ENCODE data around the gene METTL14.

Gene METTL14

DNA sequence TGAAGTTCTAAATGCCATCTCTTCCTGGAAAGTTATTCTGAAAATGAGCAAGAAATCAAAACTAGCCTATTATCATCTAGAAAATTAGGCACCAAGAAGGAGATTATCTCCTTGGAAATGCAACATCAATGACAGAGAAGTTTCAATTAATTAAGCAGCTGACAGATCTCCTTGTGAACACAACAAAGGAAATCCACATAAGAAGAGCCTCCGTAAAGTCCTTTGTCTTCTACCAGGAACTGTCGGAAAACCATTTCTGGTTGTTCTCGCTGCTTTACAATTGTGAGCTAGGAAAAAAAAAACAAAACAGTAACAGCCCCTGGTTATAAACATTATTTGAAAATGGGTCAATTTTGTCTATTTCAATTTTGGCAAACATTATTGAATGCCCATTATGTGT lies 38.2 kb downstream of the METTL14 start:
- H3K4ac ChIP-seq (ENCODE audit: low read depth, low read length) = no peak overlapping the region
- H2BK12ac ChIP-seq (ENCODE audit: low read length) = no peak overlapping the region
- no peak overlapping the region for H3K23ac ChIP-seq (ENCODE audit: low read length)
- no peak overlapping the region for H3K9ac ChIP-seq (ENCODE audit: low read length)
- no peaks in the 10 kb centered on the region for H3K79me2 ChIP-seq (ENCODE audit: control insufficient read depth, insufficient read depth, low read length, poor library complexity)
- H2BK5ac ChIP-seq (ENCODE audit: low read depth, low read length, poor library complexity) = no peak overlapping the region
- no peak overlapping the region for H2AK5ac ChIP-seq (ENCODE audit: low read length)
- H3K36me3 ChIP-seq (ENCODE audit: control insufficient read depth in 1 of 2, insufficient read depth in 2 of 2, low read length in 2 of 2) = peaks cover 5 to 41% of the 10 kb centered on the region in 2 experiments
- H4K8ac ChIP-seq (ENCODE audit: low read depth, low read length) = no peak overlapping the region
- H4K12ac ChIP-seq (ENCODE audit: low read depth, low read length) = no peak overlapping the region
- peaks cover 2% of the 10 kb centered on the region for H3K9me3 ChIP-seq (ENCODE audit: insufficient read depth, low read depth, low read length)
- no CpG with 5 or more reads among the region's 3 CpGs for WGBS (ENCODE audit: extremely low coverage, insufficient coverage, insufficient read length)
- no peak overlapping the region for H3K4me3 ChIP-seq (ENCODE audit: low read depth, low read length)
- H2BK120ac ChIP-seq (ENCODE audit: insufficient read depth, low read length, poor library complexity) = no peak overlapping the region
- no peak overlapping the region for H4K91ac ChIP-seq (ENCODE audit: low read depth, low read length)
- no peaks in the 10 kb centered on the region for H3K79me1 ChIP-seq (ENCODE audit: low read length)
- H3K4me2 ChIP-seq (ENCODE audit: low read length) = no peak overlapping the region
- H3K4me1 ChIP-seq (ENCODE audit: control insufficient read depth in 1 of 2, insufficient read depth in 2 of 2, low read length in 2 of 2) = no peaks in the 10 kb centered on the region
- no peak overlapping the region for H3K14ac ChIP-seq (ENCODE audit: low read length)
- H3K27me3 ChIP-seq (ENCODE audit: insufficient read depth, low read length) = no peaks in the 10 kb centered on the region
- no peak overlapping the region for H2AFZ ChIP-seq (ENCODE audit: insufficient read depth, low read length, poor library complexity)
- no peak overlapping the region for H3K27ac ChIP-seq (ENCODE audit: low read depth, low read length)
- no peak for DNase-seq
- no peak overlapping the region for H3K18ac ChIP-seq (ENCODE audit: low read length)

DNA sequence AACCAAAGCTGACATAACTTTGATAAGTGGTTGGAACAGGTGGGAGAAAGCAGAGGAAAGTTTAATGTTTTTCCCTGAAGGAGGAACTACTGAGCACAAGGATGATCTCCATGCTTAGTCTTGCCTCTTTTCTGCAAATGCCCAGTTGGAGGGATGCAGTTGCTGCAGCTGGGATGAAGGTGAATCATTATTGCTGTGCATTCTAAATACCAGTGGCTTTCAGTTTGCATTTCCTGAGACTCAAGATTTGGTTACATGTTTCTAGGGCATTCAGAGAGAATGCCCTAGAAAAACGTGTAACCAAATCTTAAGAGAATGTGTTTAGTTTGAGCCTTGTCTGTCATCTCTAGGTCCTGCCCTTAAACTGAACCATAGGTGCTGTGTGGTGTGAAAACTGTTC lies 42.2 kb downstream of the METTL14 start:
- H4K8ac ChIP-seq (ENCODE audit: low read depth, low read length) = no peak overlapping the region
- no peak overlapping the region for H4K91ac ChIP-seq (ENCODE audit: low read depth, low read length)
- no peak overlapping the region for H2AFZ ChIP-seq (ENCODE audit: insufficient read depth, low read length, poor library complexity)
- no peak overlapping the region for H3K9ac ChIP-seq (ENCODE audit: low read length)
- no peak overlapping the region for H3K4ac ChIP-seq (ENCODE audit: low read depth, low read length)
- H2BK5ac ChIP-seq (ENCODE audit: low read depth, low read length, poor library complexity) = no peak overlapping the region
- no peak overlapping the region for H3K14ac ChIP-seq (ENCODE audit: low read length)
- WGBS (ENCODE audit: extremely low coverage, insufficient coverage, insufficient read length) = no CpG with 5 or more reads among the region's 1 CpG
- no peaks in the 10 kb centered on the region for H3K79me2 ChIP-seq (ENCODE audit: control insufficient read depth, insufficient read depth, low read length, poor library complexity)
- H3K4me1 ChIP-seq (ENCODE audit: control insufficient read depth in 1 of 2, insufficient read depth in 2 of 2, low read length in 2 of 2) = no peaks in the 10 kb centered on the region
- no peak overlapping the region for H3K4me3 ChIP-seq (ENCODE audit: low read depth, low read length)
- H3K18ac ChIP-seq (ENCODE audit: low read length) = no peak overlapping the region
- no peak overlapping the region for H2BK120ac ChIP-seq (ENCODE audit: insufficient read depth, low read length, poor library complexity)
- H3K36me3 ChIP-seq (ENCODE audit: control insufficient read depth in 1 of 2, insufficient read depth in 2 of 2, low read length in 2 of 2) = peaks cover 12 to 51% of the 10 kb centered on the region in 2 experiments
- no peak overlapping the region for H3K23ac ChIP-seq (ENCODE audit: low read length)
- H3K9me3 ChIP-seq (ENCODE audit: insufficient read depth, low read depth, low read length) = no peaks in the 10 kb centered on the region
- H3K79me1 ChIP-seq (ENCODE audit: low read length) = no peaks in the 10 kb centered on the region
- no peaks in the 10 kb centered on the region for H3K27me3 ChIP-seq (ENCODE audit: insufficient read depth, low read length)
- H2BK12ac ChIP-seq (ENCODE audit: low read length) = no peak overlapping the region
- no peak overlapping the region for H4K12ac ChIP-seq (ENCODE audit: low read depth, low read length)
- no peak overlapping the region for H2AK5ac ChIP-seq (ENCODE audit: low read length)
- H3K27ac ChIP-seq (ENCODE audit: low read depth, low read length) = no peak overlapping the region
- H3K4me2 ChIP-seq (ENCODE audit: low read length) = no peak overlapping the region
- no peak for DNase-seq

DNA sequence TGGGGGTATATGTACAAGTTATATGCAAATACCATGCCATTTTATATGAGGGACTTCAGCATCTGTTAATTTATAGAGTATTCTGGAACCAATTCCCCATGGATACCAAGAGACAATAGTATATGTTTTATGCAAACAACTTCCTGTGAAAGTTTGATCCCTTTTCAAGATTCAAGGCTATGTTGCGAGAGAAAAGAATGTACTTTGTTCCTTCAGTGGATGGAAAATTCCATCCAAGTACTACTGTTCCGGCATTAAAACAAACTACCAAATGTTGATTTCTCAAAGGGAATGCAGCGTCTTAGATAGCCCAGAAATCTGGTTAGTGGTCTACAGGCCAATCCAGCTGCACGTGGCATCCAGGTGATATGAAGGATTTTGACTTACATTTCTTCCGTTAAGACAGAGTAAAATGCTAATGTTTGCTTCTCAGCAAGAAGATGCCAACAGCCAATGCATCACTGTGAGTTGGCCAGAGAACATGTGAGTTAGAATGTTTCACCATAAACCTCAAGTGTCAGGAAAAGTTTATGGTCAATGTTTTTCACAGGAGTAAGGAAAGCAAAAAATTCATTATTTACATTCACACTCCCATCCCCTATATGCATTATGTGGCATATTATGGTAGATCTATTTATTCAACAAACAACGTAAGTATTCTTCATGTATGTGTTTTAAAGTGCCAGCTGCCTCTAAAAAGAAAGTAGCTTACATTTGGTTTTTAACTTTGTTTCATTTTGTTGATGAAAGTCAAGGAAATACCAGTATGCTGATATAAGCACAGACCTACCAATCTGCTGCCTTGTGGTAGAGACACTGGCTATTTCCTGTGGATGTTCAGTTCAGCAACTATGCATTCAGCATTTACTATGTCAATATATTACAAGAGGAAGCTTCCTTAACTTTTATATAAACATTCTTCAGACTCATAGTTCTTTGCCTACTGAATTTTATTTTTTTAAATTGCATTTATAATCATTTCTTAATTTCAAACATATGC lies 44.4 kb downstream of the METTL14 start:
- no peak overlapping the region for H3K18ac ChIP-seq (ENCODE audit: low read length)
- no peak overlapping the region for H3K14ac ChIP-seq (ENCODE audit: low read length)
- H3K36me3 ChIP-seq (ENCODE audit: control insufficient read depth in 1 of 2, insufficient read depth in 2 of 2, low read length in 2 of 2) = peaks cover 18 to 52% of the 10 kb centered on the region in 2 experiments
- no peak for DNase-seq
- WGBS (ENCODE audit: extremely low coverage, insufficient coverage, insufficient read length) = no CpG with 5 or more reads among the region's 6 CpGs
- no peaks in the 10 kb centered on the region for H3K79me2 ChIP-seq (ENCODE audit: control insufficient read depth, insufficient read depth, low read length, poor library complexity)
- H4K8ac ChIP-seq (ENCODE audit: low read depth, low read length) = no peak overlapping the region
- no peak overlapping the region for H2BK120ac ChIP-seq (ENCODE audit: insufficient read depth, low read length, poor library complexity)
- H3K4me1 ChIP-seq (ENCODE audit: control insufficient read depth in 1 of 2, insufficient read depth in 2 of 2, low read length in 2 of 2) = no peaks in the 10 kb centered on the region
- no peak overlapping the region for H3K4ac ChIP-seq (ENCODE audit: low read depth, low read length)
- H4K91ac ChIP-seq (ENCODE audit: low read depth, low read length) = no peak overlapping the region
- H3K27me3 ChIP-seq (ENCODE audit: insufficient read depth, low read length) = no peaks in the 10 kb centered on the region
- no peak overlapping the region for H3K23ac ChIP-seq (ENCODE audit: low read length)
- H2BK12ac ChIP-seq (ENCODE audit: low read length) = no peak overlapping the region
- H3K27ac ChIP-seq (ENCODE audit: low read depth, low read length) = no peak overlapping the region
- H3K4me2 ChIP-seq (ENCODE audit: low read length) = no peak overlapping the region
- H4K12ac ChIP-seq (ENCODE audit: low read depth, low read length) = no peak overlapping the region
- H3K4me3 ChIP-seq (ENCODE audit: low read depth, low read length) = no peak overlapping the region
- no peak overlapping the region for H2AFZ ChIP-seq (ENCODE audit: insufficient read depth, low read length, poor library complexity)
- no peak overlapping the region for H2BK5ac ChIP-seq (ENCODE audit: low read depth, low read length, poor library complexity)
- H3K9me3 ChIP-seq (ENCODE audit: insufficient read depth, low read depth, low read length) = no peaks in the 10 kb centered on the region
- H3K9ac ChIP-seq (ENCODE audit: low read length) = no peak overlapping the region
- no peak overlapping the region for H2AK5ac ChIP-seq (ENCODE audit: low read length)
- no peaks in the 10 kb centered on the region for H3K79me1 ChIP-seq (ENCODE audit: low read length)

DNA sequence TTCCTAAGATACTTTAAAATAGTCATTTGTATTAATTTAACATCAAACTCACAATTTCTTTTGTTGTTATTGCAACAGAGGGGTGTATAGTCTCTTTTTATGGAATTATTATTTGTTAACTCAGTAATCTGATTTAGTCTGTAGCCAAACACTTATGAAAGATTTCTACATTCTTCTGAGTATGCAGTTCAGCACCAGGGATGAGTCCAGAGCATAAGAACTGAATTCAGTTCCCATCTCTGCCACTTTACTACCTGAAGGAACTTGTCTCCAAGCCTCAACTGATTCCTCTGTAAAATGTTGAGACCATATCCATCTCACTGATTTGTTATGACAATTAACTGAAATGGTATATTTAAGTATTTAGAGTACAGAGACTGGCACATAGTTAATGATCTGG lies 45.5 kb downstream of the METTL14 start:
- H4K12ac ChIP-seq (ENCODE audit: low read depth, low read length) = no peak overlapping the region
- no peak overlapping the region for H3K27ac ChIP-seq (ENCODE audit: low read depth, low read length)
- H3K9me3 ChIP-seq (ENCODE audit: insufficient read depth, low read depth, low read length) = no peaks in the 10 kb centered on the region
- no peaks in the 10 kb centered on the region for H3K79me2 ChIP-seq (ENCODE audit: control insufficient read depth, insufficient read depth, low read length, poor library complexity)
- no peak overlapping the region for H2BK120ac ChIP-seq (ENCODE audit: insufficient read depth, low read length, poor library complexity)
- H2AFZ ChIP-seq (ENCODE audit: insufficient read depth, low read length, poor library complexity) = no peak overlapping the region
- H3K9ac ChIP-seq (ENCODE audit: low read length) = no peak overlapping the region
- no peak for DNase-seq
- no peak overlapping the region for H3K23ac ChIP-seq (ENCODE audit: low read length)
- no peak overlapping the region for H2BK12ac ChIP-seq (ENCODE audit: low read length)
- no peak overlapping the region for H2BK5ac ChIP-seq (ENCODE audit: low read depth, low read length, poor library complexity)
- no peaks in the 10 kb centered on the region for H3K79me1 ChIP-seq (ENCODE audit: low read length)
- peaks cover 17 to 45% of the 10 kb centered on the region in 2 experiments for H3K36me3 ChIP-seq (ENCODE audit: control insufficient read depth in 1 of 2, insufficient read depth in 2 of 2, low read length in 2 of 2)
- H3K4me2 ChIP-seq (ENCODE audit: low read length) = no peak overlapping the region
- H2AK5ac ChIP-seq (ENCODE audit: low read length) = no peak overlapping the region
- no peak overlapping the region for H3K4me3 ChIP-seq (ENCODE audit: low read depth, low read length)
- no peak overlapping the region for H3K4ac ChIP-seq (ENCODE audit: low read depth, low read length)
- H3K18ac ChIP-seq (ENCODE audit: low read length) = no peak overlapping the region
- no peak overlapping the region for H4K8ac ChIP-seq (ENCODE audit: low read depth, low read length)
- H3K27me3 ChIP-seq (ENCODE audit: insufficient read depth, low read length) = no peaks in the 10 kb centered on the region
- no peak overlapping the region for H3K14ac ChIP-seq (ENCODE audit: low read length)
- no peaks in the 10 kb centered on the region for H3K4me1 ChIP-seq (ENCODE audit: control insufficient read depth in 1 of 2, insufficient read depth in 2 of 2, low read length in 2 of 2)
- no peak overlapping the region for H4K91ac ChIP-seq (ENCODE audit: low read depth, low read length)

All from trophoblast cell (in vitro differentiated cells and primary cell).